GM12801 (cell line): Measurements from ENCODE around the gene CANT1.

Source experiments
- TF ChIP-seq, protein P1 (sequence below): IDR thresholded peaks from one replicate; pipeline ENCODE4 v1.5.1; 2011; ENCODE audit warnings: control low read depth; ENCODE audit not compliant: insufficient read length; ENCODE audit errors: extremely low read depth

The CANT1 gene

DNA sequence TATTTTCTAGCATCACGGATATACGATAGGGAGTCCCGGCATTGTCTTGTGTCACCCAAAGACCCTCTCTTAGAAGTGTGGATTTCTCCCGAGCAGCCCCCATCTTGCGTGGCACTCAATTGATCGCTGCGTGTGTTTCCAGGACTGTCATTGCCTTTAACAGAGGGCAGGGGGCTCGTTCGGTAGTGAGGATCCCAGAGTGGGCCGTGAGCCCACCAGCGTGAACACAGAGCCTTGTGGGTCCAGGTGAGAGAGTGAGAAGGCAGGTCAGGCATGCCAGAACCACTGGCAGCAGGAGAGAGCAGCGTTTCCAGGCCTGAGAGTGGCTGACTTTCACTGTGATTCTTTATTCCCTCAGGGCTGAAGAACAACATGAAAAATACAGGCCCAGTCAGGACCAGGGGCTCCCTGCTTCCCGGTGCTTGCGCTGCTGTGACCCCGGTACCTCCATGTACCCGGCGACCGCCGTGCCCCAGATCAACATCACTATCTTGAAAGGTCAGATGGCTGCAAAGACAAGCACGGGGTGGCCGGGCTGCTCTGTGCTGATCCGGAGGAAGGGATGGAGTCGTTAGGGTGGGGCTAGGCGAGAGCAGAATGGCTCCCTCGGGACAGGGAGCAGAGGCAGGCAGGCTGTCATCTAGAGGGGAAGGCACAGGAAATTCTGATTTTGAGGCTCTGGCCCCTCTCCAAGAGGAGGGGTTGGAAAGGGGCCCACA is 36.8 kb upstream of the CANT1 start:
- TF ChIP-seq, protein P1, sequence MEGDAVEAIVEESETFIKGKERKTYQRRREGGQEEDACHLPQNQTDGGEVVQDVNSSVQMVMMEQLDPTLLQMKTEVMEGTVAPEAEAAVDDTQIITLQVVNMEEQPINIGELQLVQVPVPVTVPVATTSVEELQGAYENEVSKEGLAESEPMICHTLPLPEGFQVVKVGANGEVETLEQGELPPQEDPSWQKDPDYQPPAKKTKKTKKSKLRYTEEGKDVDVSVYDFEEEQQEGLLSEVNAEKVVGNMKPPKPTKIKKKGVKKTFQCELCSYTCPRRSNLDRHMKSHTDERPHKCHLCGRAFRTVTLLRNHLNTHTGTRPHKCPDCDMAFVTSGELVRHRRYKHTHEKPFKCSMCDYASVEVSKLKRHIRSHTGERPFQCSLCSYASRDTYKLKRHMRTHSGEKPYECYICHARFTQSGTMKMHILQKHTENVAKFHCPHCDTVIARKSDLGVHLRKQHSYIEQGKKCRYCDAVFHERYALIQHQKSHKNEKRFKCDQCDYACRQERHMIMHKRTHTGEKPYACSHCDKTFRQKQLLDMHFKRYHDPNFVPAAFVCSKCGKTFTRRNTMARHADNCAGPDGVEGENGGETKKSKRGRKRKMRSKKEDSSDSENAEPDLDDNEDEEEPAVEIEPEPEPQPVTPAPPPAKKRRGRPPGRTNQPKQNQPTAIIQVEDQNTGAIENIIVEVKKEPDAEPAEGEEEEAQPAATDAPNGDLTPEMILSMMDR, result no peak

DNA sequence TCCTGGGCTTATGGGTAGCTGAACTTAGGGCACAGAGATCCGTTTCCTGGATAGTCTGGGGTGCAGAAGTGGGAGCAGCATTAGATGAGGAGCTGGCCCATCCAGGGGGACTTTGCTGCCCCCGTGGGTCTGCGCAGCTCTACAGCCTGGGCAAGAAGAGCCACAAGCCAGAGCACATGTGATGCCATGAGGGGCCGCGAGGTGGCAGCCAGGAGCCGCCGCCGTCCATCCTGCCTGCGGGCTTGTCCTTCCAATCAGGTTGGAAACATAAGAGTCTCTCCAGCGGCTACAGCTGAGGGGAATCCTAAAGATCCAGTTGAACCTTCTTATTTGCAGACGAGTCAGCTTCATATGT is 36.3 kb upstream of the CANT1 start:
- TF ChIP-seq, protein P1, result no peak

DNA sequence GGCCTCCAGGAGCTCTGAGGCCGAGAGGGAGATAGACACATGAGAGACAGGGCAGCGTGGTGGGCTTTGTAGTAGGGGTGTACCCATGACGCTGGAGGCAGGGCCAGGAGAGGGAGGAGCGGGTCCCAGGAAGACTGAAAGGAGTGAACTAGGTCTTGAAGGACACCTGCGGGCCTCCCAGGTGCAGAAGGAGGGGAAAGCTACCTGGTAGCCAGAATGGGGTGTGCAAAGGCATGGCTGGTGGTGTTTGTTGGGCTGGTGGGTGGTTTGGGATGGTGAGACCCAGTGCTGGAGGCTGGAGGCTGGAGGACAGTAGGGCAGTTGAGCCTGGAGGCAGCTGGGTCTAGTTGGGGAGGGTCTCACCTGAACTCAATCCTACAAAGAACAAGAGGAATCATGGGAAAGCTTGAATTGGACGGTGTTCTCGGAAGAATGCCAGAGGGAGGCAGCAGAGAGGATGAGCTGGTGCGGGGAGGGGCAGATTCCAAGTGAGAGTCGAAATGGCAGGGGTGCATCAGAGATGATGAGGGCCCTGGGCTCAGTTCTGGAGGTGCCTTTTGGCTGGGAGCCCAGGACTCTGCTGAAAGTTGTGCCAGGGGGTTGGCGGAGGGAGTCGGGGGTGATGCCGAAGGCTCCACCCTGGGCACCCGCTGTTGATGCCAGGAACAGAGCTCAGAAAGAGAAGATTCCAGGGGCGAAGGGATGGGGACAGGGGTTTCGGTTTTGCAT is 35.6 kb upstream of the CANT1 start:
- TF ChIP-seq, protein P1, result no peak

DNA sequence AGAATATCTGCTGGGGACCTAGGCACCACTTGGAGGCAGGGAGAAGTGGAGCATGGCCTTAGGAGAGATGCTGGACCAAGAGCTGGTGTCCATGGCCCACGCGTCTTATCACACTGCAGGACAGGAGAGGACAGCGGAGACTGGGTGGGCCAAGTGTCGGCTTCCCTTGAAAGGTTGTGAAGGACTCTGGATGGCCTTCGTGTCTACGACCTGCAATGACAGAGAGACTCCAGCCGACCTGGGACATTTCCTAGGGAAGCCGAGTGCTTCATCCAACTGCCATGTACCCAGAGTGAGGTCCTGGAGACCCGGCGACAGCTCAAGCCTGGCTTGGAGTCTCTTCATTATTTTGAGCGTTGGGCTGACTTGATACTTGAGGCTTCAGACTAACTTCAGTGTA is 34.9 kb upstream of the CANT1 start:
- TF ChIP-seq, protein P1, result no peak

DNA sequence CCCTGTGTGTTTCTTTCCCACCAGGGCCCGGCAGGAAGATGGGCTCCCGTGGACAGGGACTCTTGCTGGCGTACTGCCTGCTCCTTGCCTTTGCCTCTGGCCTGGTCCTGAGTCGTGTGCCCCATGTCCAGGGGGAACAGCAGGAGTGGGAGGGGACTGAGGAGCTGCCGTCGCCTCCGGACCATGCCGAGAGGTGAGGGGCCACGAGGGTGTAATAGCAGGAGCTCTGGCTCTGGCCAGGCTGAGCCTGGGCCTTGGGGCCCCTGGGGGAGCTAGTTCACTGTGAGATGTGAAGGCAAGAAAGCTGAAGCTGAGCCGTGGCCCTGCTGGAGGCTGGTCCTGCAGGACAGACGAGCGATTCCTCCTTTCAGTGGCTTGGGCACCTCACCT is 34.4 kb upstream of the CANT1 start:
- TF ChIP-seq, protein P1, result no peak

DNA sequence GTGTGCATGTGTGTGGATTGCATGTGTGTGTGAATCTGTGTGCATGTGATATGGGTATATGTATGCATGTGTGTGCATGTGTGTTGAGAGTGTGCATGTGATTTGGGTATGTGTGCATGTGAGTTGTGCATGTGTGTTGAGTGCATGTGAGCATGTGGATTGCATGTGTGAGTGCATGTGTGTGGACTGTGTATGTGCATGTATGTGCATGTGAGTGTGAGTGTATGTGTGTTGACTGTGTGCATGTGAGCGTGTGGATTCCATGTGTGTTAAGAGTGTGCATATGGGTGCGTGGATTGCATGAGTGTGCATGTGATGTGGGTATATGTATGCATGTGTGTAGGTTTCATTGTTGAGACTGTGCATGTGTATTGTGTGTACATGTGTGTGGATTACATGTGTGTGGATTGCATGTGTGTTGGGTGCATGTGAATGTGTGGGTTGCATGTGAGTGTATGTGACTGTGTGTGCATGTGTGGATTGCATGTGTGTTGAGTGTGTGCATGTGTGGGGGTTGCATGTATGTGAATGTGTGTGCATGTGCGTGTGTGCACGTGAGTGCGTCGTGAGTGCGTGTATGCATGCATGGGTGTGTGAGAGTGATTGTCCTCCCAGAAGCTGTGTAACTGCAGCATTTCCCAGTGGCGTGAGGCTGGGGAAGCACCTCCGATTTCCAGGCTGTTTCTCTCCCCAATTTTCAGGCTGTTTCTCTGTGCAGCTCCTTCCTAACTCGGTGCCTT is 33.8 kb upstream of the CANT1 start:
- TF ChIP-seq, protein P1, result no peak

DNA sequence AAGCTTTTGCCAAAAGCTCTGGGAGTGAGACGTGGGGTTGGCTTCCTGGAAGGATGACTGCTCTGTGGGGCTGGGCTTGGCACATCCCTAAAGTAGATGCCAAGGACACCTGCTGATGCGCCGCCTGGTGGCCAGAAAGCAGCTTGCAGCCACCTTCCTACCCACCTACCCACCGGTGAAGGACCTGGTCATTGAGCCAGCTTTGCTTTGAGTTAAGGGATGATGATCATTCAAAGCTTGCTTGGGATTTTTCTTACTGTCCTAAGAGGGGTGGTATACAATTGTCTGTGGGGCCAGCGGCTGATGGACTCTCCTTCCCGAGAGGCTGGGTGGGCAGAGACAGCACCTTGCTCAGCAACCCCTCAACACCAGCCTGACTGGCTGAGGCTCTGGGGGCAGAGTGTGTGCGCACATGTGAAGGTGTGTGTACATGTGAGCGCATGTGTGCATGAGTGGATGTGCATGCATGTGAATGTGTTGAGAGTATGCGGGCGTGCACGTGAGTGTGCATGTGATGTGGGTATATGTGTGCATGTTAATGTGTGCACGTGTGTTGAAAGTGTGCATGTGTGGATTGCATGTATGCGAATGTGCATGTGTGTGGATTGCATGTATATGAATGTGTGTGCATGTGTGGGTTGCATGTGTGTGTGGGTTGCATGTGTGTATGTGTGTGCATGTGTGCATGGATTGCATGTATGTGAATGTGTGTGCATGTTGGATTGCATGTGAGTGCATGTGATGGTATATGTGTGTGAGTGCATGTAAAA is 33.0 kb upstream of the CANT1 start:
- TF ChIP-seq, protein P1, result no peak
